Left renal pelvis (tissue), 4 donors: ENCODE results near the gene RNF168. TPM values are rescaled to one million over a fixed set of nuclear protein-coding genes. Genes with fewer than 3 reads are reported as not detected.

Experiments used
- polyA plus RNA-seq, 4 donors: library from polyadenylated mRNA; unstranded; fragments of 120-200 nt; gene quantifications; one replicate each; pipeline ENCODE4 v1.2.1, GENCODE V29; 2013; ENCODE audit not compliant: insufficient read length in 4 of 4

Gene RNF168
- polyA plus RNA-seq, 4 donors: 14.8 to 16.7 (median 15.8) TPM

Other genes with a start within 250 kb of the RNF168 start
- 10 to 100 TPM; 34.3 to 40.9 (median 39.3) TPM for gene PCYT1A, start 216.0 kb downstream of the RNF168 start, polyA plus RNA-seq
- gene DYNLT2B, start 185.5 kb downstream of the RNF168 start, polyA plus RNA-seq: 10 to 100 TPM; 19.4 to 39.0 (median 35.7) TPM
- gene TM4SF19, start 165.4 kb downstream of the RNF168 start, polyA plus RNA-seq: under 1 TPM; 0.11 to 0.34 (median 0.29) TPM
- gene UBXN7, start 71.3 kb downstream of the RNF168 start, polyA plus RNA-seq: 10 to 100 TPM; 30.5 to 36.7 (median 33.3) TPM
- under 1 TPM in 1 of 4 donors, not detected in 3; 0.08 TPM for gene SMCO1, start 11.6 kb upstream of the RNF168 start, polyA plus RNA-seq
- gene WDR53, start 64.8 kb upstream of the RNF168 start, polyA plus RNA-seq: 10 to 100 TPM; 14.7 to 22.7 (median 16.6) TPM
- 10 to 100 TPM; 14.5 to 20.5 (median 17.8) TPM for gene FBXO45, start 64.9 kb upstream of the RNF168 start, polyA plus RNA-seq
- gene NRROS, start 135.9 kb upstream of the RNF168 start, polyA plus RNA-seq: 1 to 10 TPM; 2.8 to 5.6 (median 4.0) TPM
- gene CEP19, start 208.5 kb upstream of the RNF168 start, polyA plus RNA-seq: 1 to 10 TPM; 4.8 to 6.2 (median 5.1) TPM
- 10 to 100 TPM; 30.1 to 34.3 (median 31.1) TPM for gene PIGX, start 208.6 kb upstream of the RNF168 start, polyA plus RNA-seq
- gene PAK2, start 236.1 kb upstream of the RNF168 start, polyA plus RNA-seq: 10 to 100 TPM; 53.3 to 94.0 (median 72.7) TPM